Stimulated activated CD8-positive, alpha-beta memory T cell treated with anti-CD3 and anti-CD28 coated beads, Interleukin-15, amount 100 ng/mL, for 24 hours (primary cell): ENCODE measurements around the gene USP21.
"Not testable (repeated sequence)": the region's sequence is repeated elsewhere in the genome, so short reads cannot be mapped to it uniquely, and the experiment has no call there.

Source experiments
- DNase-seq: peaks from one replicate; pipeline ENCODE4 v3.0.0-alpha.2; 2020; ENCODE audit warnings: low read depth

USP21 gene, protein sequence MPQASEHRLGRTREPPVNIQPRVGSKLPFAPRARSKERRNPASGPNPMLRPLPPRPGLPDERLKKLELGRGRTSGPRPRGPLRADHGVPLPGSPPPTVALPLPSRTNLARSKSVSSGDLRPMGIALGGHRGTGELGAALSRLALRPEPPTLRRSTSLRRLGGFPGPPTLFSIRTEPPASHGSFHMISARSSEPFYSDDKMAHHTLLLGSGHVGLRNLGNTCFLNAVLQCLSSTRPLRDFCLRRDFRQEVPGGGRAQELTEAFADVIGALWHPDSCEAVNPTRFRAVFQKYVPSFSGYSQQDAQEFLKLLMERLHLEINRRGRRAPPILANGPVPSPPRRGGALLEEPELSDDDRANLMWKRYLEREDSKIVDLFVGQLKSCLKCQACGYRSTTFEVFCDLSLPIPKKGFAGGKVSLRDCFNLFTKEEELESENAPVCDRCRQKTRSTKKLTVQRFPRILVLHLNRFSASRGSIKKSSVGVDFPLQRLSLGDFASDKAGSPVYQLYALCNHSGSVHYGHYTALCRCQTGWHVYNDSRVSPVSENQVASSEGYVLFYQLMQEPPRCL

GRCh38 chr1:161159087-161159912 lies at the start of gene USP21:
Gene USP21 (plus strand): TSS chr1:161159500. CDS start chr1:161160641, 1,141 bp downstream.
- peak; percentile 86 for DNase-seq

- no peak for DNase-seq
Measured at GRCh38 chr1:161111117-161111516, 48.2 kb upstream of the USP21 start.

DNA sequence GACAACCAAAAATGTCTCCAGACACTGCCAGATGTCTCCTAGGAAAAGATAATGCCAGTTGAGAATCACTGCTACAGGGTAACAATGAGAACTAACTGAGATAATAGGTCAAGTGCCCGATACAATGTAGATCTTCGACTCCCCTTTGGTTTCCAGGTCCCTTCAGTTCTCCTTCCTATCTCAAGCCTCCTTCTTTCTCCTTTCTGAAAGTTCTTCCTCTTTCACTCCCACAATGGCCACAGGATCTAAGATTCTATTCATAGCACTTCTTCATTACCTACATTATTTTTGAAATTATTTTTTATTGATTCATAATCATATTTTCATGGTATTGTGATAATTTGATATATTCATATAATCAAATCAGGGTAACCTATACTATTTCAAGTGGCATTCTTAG lies 47.8 kb upstream of the USP21 start:
- no peak for DNase-seq

DNA sequence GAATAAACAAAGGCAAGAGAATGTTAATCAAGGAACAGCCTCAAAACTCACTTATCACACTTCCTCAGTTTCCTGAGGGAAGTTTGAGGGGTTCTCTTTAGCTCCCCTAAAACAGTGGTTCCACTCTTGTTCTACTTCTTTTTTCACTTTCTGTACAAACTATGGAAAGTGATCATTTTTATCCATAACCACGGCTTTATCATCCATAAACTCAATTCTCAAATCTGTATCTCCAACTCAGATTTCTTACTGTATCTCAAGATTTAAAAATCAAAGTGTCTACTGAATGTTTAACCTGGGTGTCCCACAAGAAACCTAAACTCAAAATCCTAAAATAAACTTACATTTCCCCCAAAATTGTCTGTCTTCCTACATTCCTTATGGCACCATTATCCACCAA lies 45.4 kb upstream of the USP21 start:
- DNase-seq = no peak

DNA sequence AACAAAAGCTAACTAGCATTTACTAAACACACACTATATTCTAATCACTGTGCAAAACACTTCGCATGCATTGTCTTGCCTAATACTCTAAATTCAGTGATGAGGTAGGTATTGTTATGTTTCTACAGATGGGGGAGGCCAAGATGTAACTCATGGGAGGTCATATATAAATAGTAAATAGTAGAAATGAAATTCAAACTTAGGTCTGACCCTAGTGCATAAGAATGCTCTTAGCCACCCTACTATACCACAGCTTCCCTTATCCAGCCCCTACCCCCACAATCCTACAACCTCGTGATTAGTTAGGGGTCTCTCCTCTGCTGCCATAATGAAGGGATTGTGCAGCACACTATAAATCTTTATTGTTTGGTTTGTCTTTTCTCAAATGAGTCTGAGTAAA lies 44.7 kb upstream of the USP21 start:
- no peak for DNase-seq

- no peak for DNase-seq
Measured at GRCh38 chr1:161115132-161115711, 44.1 kb upstream of the USP21 start.

GRCh38 chr1:161115961-161116360 lies 43.3 kb upstream of the USP21 start:
- DNase-seq = not testable (repeated sequence)

GRCh38 chr1:161117759-161118581 lies 41.3 kb upstream of the USP21 start, which contains the start of the genes NIT1 and PFDN2:
Gene NIT1 (plus strand): TSS chr1:161118105. CDS start chr1:161118177, 72 bp downstream.
Gene PFDN2 (minus strand): TSS chr1:161118037. CDS start chr1:161118026, 11 bp downstream.
- peak; percentile 71 for DNase-seq

GRCh38 chr1:161119092-161119903 lies 40.0 kb upstream of the USP21 start:
- no peak for DNase-seq

DNA sequence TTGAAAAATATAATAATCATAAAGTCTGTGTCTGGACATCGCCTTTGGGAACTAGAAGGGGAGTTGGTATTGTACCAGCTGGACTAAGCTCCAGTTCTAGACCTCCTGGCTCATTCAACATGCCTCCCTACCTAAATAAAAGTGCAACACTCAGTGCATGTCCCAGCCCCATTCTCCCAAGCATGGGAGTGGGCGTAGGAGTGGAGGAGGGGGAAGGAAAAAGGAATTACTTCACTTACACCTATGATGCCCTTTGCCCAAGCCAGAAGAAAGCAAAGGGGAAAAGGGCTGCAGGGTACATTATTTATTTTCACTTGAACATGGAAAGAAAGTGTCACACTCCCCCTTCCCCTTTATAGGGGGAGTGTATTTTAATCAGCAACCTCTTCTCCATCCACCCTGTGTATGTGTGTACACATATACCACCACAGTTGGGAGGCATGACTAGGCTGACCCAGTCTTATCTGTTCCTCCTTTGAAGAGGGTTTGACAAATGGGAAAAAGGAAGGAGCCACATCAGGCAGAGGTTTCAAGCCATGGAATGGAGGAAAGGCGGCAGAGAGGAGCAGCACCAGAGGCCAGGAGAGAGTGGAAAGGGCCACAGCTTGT lies 38.2 kb upstream of the USP21 start:
- DNase-seq = no peak

DNA sequence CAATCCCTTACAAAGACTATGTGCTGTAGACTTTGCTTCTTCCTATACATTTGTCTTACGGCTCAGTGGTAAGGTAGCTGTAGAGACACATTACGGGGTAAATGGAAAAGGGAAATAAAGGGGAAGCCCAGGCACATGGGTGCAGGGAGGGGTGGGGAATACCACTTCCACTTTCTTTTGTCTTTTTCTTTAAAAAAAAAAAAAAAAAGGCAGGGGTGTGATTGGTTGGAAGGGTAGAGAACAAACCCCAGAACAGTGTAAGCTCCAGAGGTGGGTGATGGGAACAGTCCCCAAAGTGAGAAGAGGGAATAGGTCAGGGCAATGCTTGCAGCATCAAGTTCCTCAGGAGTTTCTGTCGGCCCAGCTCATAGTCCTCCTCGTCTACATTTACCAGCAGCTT lies 37.5 kb upstream of the USP21 start:
- no peak for DNase-seq

DNA sequence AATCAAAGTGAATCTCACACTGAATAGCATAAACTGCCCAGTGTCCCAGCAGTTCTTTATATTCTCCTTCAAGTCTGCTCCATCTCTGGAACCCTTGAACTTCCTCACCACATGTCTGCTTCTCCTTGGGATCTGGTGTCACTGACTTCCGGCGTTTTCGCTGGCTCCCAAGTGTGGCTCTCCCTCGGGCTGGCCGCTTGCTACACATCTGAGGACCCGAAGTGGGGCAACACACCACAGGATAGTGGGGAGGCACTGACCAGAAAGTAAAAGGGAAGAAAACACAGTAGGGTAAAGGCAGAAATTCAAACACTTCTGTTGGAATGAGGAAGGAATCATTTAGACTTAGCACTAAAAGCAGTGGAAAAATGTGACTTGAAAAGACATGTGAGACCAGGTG lies 36.3 kb upstream of the USP21 start:
- no peak for DNase-seq

DNA sequence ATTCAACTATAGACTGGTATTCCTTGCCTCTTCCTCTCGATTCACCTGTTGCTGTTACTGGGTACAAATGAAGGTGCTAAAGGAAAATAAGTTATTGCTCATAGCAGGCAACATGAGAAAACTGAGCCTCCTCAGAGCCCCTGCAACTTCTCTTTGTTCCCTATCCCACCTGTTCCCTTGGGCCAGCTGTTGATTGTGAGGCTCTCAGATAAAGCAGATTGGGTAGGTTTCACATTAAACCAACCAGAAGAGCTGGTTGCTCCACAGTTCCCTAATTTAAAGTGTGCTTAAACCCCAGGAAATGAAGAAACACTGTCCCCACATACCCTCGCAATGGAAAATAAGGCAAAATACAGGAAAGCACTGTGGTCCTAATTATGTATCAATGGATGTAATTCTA lies 31.7 kb upstream of the USP21 start:
- no peak for DNase-seq

DNA sequence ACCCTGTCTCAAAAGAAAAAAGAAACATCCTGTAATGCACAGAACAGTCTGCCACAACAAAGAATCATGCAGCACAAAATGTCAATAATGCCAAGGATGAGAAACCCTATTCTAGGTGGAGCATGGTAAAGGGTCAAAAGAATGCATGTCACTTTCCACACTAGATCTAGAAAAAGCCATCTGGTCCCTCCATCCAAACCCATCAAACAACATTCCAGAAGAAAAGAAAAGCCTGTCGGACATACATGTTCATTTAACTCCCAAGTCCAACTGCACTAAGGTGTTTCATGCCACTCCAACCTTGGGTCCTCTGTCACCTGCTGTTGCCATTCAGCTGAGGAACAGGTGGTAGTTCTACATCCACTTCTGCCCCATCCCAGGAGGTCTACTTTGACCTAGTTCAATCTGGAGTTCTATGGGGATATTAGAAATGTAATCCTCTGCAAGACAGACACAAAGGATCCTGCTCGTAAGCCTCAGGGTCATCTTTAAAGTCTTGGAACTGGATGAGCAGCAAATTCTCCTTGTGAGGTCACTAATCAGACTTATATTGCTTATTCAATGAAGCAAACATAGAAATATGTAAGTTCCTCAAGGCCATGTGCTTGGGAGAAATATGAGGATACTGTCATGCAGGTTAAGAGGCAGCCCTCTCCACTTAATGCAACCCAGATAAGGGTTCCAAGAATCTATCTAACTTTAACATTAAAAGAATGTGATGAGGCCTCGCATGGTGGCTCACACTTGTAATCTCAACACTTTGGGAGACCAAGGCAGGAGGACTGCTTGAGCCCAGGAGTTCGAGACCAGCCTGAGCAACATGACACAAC lies 30.5 kb upstream of the USP21 start:
- no peak for DNase-seq

GRCh38 chr1:161130266-161130665 lies 29.0 kb upstream of the USP21 start:
- no peak for DNase-seq

DNA sequence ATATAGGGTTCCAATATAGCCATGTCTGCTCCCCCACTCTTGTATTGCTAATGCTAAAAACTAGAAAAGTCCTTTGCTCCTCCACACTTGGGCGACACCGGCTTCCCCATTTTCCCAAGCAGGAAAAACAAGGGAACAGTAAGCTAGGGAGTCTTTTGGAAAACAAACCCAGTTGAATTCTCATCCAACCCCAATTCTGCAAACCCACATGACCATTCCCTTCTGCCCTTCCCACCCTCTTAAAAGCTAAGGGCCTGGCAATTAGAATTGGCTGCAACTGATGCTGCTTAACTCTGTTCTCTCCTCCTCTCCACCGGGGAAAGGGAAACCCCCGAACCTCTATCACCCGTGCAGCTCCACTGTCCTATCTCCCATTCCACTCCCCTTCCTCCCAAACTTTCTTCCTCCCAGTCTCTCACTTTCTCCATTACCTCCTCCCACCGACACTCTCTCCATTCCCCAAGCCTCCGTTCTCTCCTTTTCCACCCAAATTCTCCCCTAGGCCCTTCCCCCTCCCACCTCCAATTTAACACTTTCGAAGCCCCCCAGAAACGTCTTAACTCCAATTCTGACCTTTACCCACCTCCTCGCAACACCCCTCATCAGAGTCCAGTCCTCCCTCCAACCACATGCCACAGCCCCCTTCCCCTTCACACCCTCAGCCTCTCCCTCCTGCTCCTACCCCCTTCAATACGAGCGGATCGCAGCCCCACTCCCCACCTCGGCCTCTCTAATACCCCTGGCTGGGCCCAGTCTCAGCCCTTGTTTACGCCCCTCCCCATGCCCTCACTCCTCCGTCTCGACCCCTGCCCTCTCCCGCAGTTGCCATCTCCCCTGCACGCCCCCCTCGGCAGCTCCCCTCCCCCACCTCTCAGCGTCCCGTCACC lies 27.5 kb upstream of the USP21 start:
- no peak for DNase-seq

GRCh38 chr1:161132410-161133219 lies 26.7 kb upstream of the USP21 start, which contains the start of gene DEDD:
Gene DEDD (minus strand): TSS chr1:161132667. CDS start chr1:161124462, 8,205 bp downstream.
- DNase-seq = peak; percentile 70
